HepG2 (cell line): Measurements from ENCODE around the gene EFNA4. TPM values are rescaled to one million over a fixed set of nuclear protein-coding genes. Genes with fewer than 3 reads are reported as not detected.
A peak's percentile ranks its signal among the peaks of the same experiment; 100 is the strongest.

ENCODE experiments used
- CCDC6 ChIP-seq: sonication (generic); formaldehyde crosslinking; IDR thresholded peaks from 2 replicates; pipeline ENCODE4 v1.8.1; 2022; ENCODE audit warnings: mild to moderate bottlenecking, missing genetic modification reagents, moderate library complexity
- IRF9 ChIP-seq: sonication (generic); formaldehyde crosslinking; IDR thresholded peaks from 2 replicates; pipeline ENCODE4 v1.8.0; 2022; ENCODE audit warnings: missing genetic modification reagents, mild to moderate bottlenecking, borderline replicate concordance
- JDP2 ChIP-seq: sonication (generic); formaldehyde crosslinking; IDR thresholded peaks from 2 replicates; pipeline ENCODE4 v1.8.1; 2022; ENCODE audit warnings: missing genetic modification reagents, borderline replicate concordance
- JUND ChIP-seq: sonication (generic); formaldehyde crosslinking; IDR thresholded peaks from 2 replicates; pipeline ENCODE4 v1.8.0; 2022; ENCODE audit warnings: mild to moderate bottlenecking, missing genetic modification reagents
- KLF9 ChIP-seq: IDR thresholded peaks from 2 replicates; pipeline ENCODE4 v1.6.1; 2016; ENCODE audit warnings: low read depth
- MAF1 ChIP-seq: sonication (generic); formaldehyde crosslinking; IDR thresholded peaks from 2 replicates; pipeline ENCODE4 v1.5.0; 2020; ENCODE audit warnings: missing genetic modification reagents, borderline replicate concordance
- NAIF1 ChIP-seq: sonication (generic); formaldehyde crosslinking; IDR thresholded peaks from 2 replicates; pipeline ENCODE4 v1.5.0; 2020; ENCODE audit warnings: mild to moderate bottlenecking, missing genetic modification reagents, borderline replicate concordance
- SRSF4 ChIP-seq: fragments of 200-400 bp; formaldehyde crosslinking; IDR thresholded peaks from one replicate; pipeline ENCODE4 v1.6.1; 2018; ENCODE audit warnings: mild to moderate bottlenecking, low read depth, low read length, moderate library complexity; ENCODE audit not compliant: poor library complexity, severe bottlenecking
- SSRP1 ChIP-seq: IDR thresholded peaks from 2 replicates; pipeline ENCODE4 v1.6.1; 2016; ENCODE audit warnings: control low read depth
- TAF1 ChIP-seq: sonication (generic); formaldehyde crosslinking; IDR thresholded peaks from 2 replicates; pipeline ENCODE4 v1.4.0; 2020; ENCODE audit warnings: missing genetic modification reagents
- THYN1 ChIP-seq: sonication (generic); formaldehyde crosslinking; IDR thresholded peaks from 2 replicates; pipeline ENCODE4 v1.8.1; 2023; ENCODE audit warnings: low read depth, mild to moderate bottlenecking, moderate library complexity, missing genetic modification reagents, borderline replicate concordance
- ZBTB7B ChIP-seq: sonication (generic); formaldehyde crosslinking; IDR thresholded peaks from 2 replicates; pipeline ENCODE4 v1.4.0; 2020; ENCODE audit warnings: missing genetic modification reagents
- ZNF121 ChIP-seq: sonication (generic); formaldehyde crosslinking; IDR thresholded peaks from 2 replicates; pipeline ENCODE4 v1.5.0; 2020; ENCODE audit warnings: mild to moderate bottlenecking, missing genetic modification reagents
- ZNF256 ChIP-seq: sonication (generic); formaldehyde crosslinking; conservative IDR thresholded peaks from 2 replicates; pipeline ENCODE4 v1.4.0; 2020; ENCODE audit warnings: missing genetic modification reagents
- ZNF263 ChIP-seq: sonication (generic); formaldehyde crosslinking; IDR thresholded peaks from 2 replicates; pipeline ENCODE4 v1.4.0; 2020; ENCODE audit warnings: missing genetic modification reagents
- ZNF280B ChIP-seq: sonication (generic); formaldehyde crosslinking; IDR thresholded peaks from 2 replicates; pipeline ENCODE4 v1.5.0; 2020; ENCODE audit warnings: missing genetic modification reagents, mild to moderate bottlenecking, borderline replicate concordance
- ZNF367 ChIP-seq: sonication (generic); formaldehyde crosslinking; IDR thresholded peaks from 2 replicates; pipeline ENCODE4 v1.4.0; 2020; ENCODE audit warnings: missing genetic modification reagents, borderline replicate concordance
- ZNF589 ChIP-seq: sonication (generic); formaldehyde crosslinking; conservative IDR thresholded peaks from 2 replicates; pipeline ENCODE4 v1.8.0; 2022; ENCODE audit warnings: mild to moderate bottlenecking, moderate library complexity, missing genetic modification reagents
- ZNF652 ChIP-seq: IDR thresholded peaks from 2 replicates; pipeline ENCODE4 v1.6.1; 2016; ENCODE audit warnings: low read depth, borderline replicate concordance
- ZNF746 ChIP-seq: sonication (generic); formaldehyde crosslinking; IDR thresholded peaks from 2 replicates; pipeline ENCODE4 v1.8.0; 2022; ENCODE audit warnings: mild to moderate bottlenecking, missing genetic modification reagents
- ZNF777 ChIP-seq: sonication (generic); formaldehyde crosslinking; IDR thresholded peaks from 2 replicates; pipeline ENCODE4 v1.4.0; 2020; ENCODE audit warnings: missing genetic modification reagents
- ZNF883 ChIP-seq: sonication (generic); formaldehyde crosslinking; IDR thresholded peaks from 2 replicates; pipeline ENCODE4 v1.5.1; 2020; ENCODE audit warnings: mild to moderate bottlenecking, missing genetic modification reagents; ENCODE audit errors: not compliant biosample characterization
- polyA plus RNA-seq, 8 experiments: library from polyadenylated mRNA; depleted of rRNA in 3 of 8; stranded (reverse) in 7 of 8; unstranded in 1 of 8; fragments of >200 nt; fragmentation: Illumina TruSeq in 4 of 8; extraction: Trizol in 4 of 8; gene quantifications; 2 replicates each; pipeline versions ENCODE4 v1.2.1 to v1.2.3, GENCODE V29; 2011 to 2016; ENCODE audit warnings: low read depth in 4 of 8, missing spikeins in 1 of 8, mixed read lengths in 1 of 8; ENCODE audit not compliant: insufficient read depth in 1 of 8
- total RNA-seq, 5 experiments: library from RNA; depleted of rRNA; stranded (reverse); fragments of >200 nt; fragmentation: Illumina TruSeq; extraction: Trizol; gene quantifications; 2 replicates each; pipeline ENCODE4 v1.2.3, GENCODE V29; 2016; ENCODE audit warnings: low read depth in 1 of 5
- TF ChIP-seq, protein P1 (sequence below): sonication (generic); formaldehyde crosslinking; IDR thresholded peaks from 2 replicates; pipeline ENCODE4 v1.5.1; 2020; ENCODE audit warnings: mild to moderate bottlenecking, missing genetic modification reagents, moderate library complexity
- TF ChIP-seq, protein P2 (sequence below): sonication (generic); formaldehyde crosslinking; IDR thresholded peaks from 2 replicates; pipeline ENCODE4 v1.5.0; 2020; ENCODE audit warnings: missing genetic modification reagents

Gene EFNA4
- total and polyA plus RNA-seq, 2 of the 13 experiments (the other 11 are each of a cell fraction or from before 2014, with no cell fraction given): 12.0 to 17.2 TPM

GRCh38 chr1:155050560-155051341 lies 12.8 kb upstream of the EFNA4 start, which contains the start of gene ADAM15 (continued):
- TF ChIP-seq ZNF280B (CRISPR knock-in tag) (peak; percentile 81; the same call in 1 of the 2 replicates), ZNF263 (peak; percentile 52; the same call in 1 of the 2 replicates), ZNF121 (peak; percentile 84), ZNF746 (CRISPR knock-in tag) (peak; percentile 63; the same call in 1 of the 2 replicates), ZNF367 (CRISPR knock-in tag) (no peak), ZBTB7B (peak; percentile 70), ZNF589 (CRISPR knock-in tag) (peak; percentile 79; the same call in 1 of the 2 replicates), SRSF4 (no peak), SSRP1 (CRISPR knock-in tag) (peak; percentile 93), MAF1 (CRISPR knock-in tag) (no peak; the same call in 1 of the 2 replicates), TAF1 (CRISPR knock-in tag) (peak; percentile 52; the same call in 1 of the 2 replicates), ZNF777 (peak; percentile 74), ZNF256 (CRISPR knock-in tag) (no peak), ZNF652 (CRISPR knock-in tag) (no peak), THYN1 (CRISPR knock-in tag) (no peak), JUND (CRISPR knock-in tag) (peak; percentile 61; the same call in 1 of the 2 replicates), KLF9 (CRISPR knock-in tag) (peak; percentile 85; the same call in 1 of the 2 replicates), ZNF883 (CRISPR knock-in tag) (peak; percentile 77), JDP2 (CRISPR knock-in tag) (0 out of 2 replicates have a peak, but pooled peaks have one; percentile 39), NAIF1 (CRISPR knock-in tag) (peak; percentile 73; the same call in 1 of the 2 replicates), CCDC6 (peak; percentile 81), IRF9 (CRISPR knock-in tag) (peak; percentile 77; the same call in 1 of the 2 replicates)
- TF ChIP-seq, protein P1, sequence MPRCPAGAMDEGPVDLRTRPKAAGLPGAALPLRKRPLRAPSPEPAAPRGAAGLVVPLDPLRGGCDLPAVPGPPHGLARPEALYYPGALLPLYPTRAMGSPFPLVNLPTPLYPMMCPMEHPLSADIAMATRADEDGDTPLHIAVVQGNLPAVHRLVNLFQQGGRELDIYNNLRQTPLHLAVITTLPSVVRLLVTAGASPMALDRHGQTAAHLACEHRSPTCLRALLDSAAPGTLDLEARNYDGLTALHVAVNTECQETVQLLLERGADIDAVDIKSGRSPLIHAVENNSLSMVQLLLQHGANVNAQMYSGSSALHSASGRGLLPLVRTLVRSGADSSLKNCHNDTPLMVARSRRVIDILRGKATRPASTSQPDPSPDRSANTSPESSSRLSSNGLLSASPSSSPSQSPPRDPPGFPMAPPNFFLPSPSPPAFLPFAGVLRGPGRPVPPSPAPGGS: peak; percentile 67; the same call in 1 of the 2 replicates
- TF ChIP-seq, protein P2, sequence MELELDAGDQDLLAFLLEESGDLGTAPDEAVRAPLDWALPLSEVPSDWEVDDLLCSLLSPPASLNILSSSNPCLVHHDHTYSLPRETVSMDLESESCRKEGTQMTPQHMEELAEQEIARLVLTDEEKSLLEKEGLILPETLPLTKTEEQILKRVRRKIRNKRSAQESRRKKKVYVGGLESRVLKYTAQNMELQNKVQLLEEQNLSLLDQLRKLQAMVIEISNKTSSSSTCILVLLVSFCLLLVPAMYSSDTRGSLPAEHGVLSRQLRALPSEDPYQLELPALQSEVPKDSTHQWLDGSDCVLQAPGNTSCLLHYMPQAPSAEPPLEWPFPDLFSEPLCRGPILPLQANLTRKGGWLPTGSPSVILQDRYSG (CRISPR knock-in tag): 0 out of 2 replicates have a peak, but pooled peaks have one; percentile 66
